Smooth muscle cell (in vitro differentiated cells): ENCODE results near the gene HBQ1. TPM values are rescaled to one million over a fixed set of nuclear protein-coding genes. Genes with fewer than 3 reads are reported as not detected.
A peak's percentile ranks its signal among the peaks of the same experiment; 100 is the strongest.

ENCODE experiments used
- DNase-seq: peaks from one replicate; lab custom pipeline; 2025; ENCODE audit not compliant: unreplicated experiment; lab: John Stamatoyannopoulos, UW
- H2AFZ ChIP-seq: fragments of 200-600 bp; sonication (generic); 2 replicates; pipeline ENCODE4 v1.6.0; 2016; ENCODE audit warnings: antibody characterized with exemption, low read depth, mild to moderate bottlenecking
- H3F3A ChIP-seq: fragments of 200-600 bp; sonication (generic); 2 replicates; pipeline ENCODE4 v1.6.0; 2017; ENCODE audit warnings: antibody characterized with exemption, low read depth
- H3K27ac ChIP-seq: fragments of 200-600 bp; sonication (generic); 2 replicates; pipeline ENCODE4 v1.5.1; 2016; ENCODE audit warnings: low read depth, mild to moderate bottlenecking
- H3K27me3 ChIP-seq: fragments of 200-600 bp; sonication (generic); 2 replicates; pipeline ENCODE4 v1.6.1; 2016; ENCODE audit warnings: low read depth, mild to moderate bottlenecking
- H3K36me3 ChIP-seq: fragments of 200-600 bp; sonication (generic); 2 replicates; pipeline ENCODE4 v1.5.1; 2016; ENCODE audit warnings: low read depth
- H3K4me1 ChIP-seq: fragments of 200-600 bp; sonication (generic); 2 replicates; pipeline ENCODE4 v1.5.1; 2016; ENCODE audit warnings: low read depth
- H3K4me2 ChIP-seq: fragments of 200-600 bp; sonication (generic); 2 replicates; pipeline ENCODE4 v1.6.0; 2016; ENCODE audit warnings: mild to moderate bottlenecking
- H3K4me3 ChIP-seq: fragments of 200-600 bp; sonication (generic); 2 replicates; pipeline ENCODE4 v1.5.1; 2016; ENCODE audit warnings: mild to moderate bottlenecking
- H3K79me2 ChIP-seq: fragments of 200-600 bp; sonication (generic); 2 replicates; pipeline ENCODE4 v1.6.0; 2016; ENCODE audit warnings: low read depth, mild to moderate bottlenecking
- H3K9ac ChIP-seq: fragments of 200-600 bp; sonication (generic); 2 replicates; pipeline ENCODE4 v1.6.0; 2016; ENCODE audit warnings: low read depth
- H3K9me3 ChIP-seq: fragments of 200-600 bp; sonication (generic); replicated peaks from 2 replicates; pipeline ENCODE4 v1.5.1; 2016; ENCODE audit warnings: low read depth
- H4K20me1 ChIP-seq: fragments of 200-600 bp; sonication (generic); 2 replicates; pipeline ENCODE4 v1.6.0; 2016; ENCODE audit warnings: low read depth
- CTCF ChIP-seq: fragments of 200-600 bp; sonication (generic); IDR thresholded peaks from 2 replicates; pipeline ENCODE4 v1.5.1; 2017; ENCODE audit warnings: borderline replicate concordance, mild to moderate bottlenecking, antibody characterized with exemption; ENCODE audit not compliant: insufficient read depth, poor library complexity, severe bottlenecking
- WGBS: methylation state at CpG from one replicate; pipeline ENCODE4 v1.1.7; 2016; ENCODE audit warnings: low lambda C conversion rate; 5-methylcytosine and 5-hydroxymethylcytosine counted together
- polyA plus RNA-seq: library from polyadenylated mRNA; unstranded; fragments of >200 nt; fragmentation: Nextera tagmentation; extraction: Ambion mirVana; gene quantifications from 2 replicates; pipeline ENCODE4 v1.2.1, GENCODE V29; 2016
- total RNA-seq: library from RNA; depleted of rRNA; stranded (reverse); fragments of >200 nt; gene quantifications from 2 replicates; pipeline ENCODE4 v1.2.3, GENCODE V29; 2014

The HBQ1 gene
- total and polyA plus RNA-seq, 2 experiments from 2014 or later = not detected

DNA sequence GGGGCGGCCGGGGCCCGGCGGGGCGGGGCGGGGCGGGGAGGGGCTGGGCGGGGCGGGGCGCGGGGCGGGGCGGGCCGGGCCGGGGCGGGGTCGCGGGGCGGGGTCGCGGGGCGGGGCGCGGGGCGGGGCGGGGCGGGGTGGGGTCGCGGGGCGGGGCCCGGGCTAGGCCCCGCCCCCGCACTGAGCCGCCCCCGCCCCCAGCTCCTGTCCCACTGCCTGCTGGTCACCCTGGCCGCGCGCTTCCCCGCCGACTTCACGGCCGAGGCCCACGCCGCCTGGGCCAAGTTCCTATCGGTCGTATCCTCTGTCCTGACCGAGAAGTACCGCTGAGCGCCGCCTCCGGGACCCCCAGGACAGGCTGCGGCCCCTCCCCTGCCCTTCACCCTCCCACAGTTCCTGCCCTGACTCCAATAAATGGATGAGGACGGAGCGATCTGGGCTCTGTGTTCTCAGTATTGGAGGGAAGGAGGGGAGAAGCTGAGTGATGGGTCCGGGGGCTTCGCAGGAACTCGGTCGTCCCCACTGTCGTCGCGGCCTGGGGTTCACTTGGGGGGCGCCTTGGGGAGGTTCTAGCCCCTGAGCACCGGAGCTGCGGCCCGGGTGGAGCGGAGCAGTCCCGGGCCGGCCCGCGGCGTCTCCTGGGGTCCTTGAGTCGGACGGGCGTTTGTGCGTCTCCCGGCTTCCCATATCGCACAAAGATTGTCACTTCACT lies 15.3 kb upstream of the HBQ1 start:
- H3K4me2 ChIP-seq = peak overlapping the region; percentile 78
- H3K9ac ChIP-seq = no peak overlapping the region
- H4K20me1 ChIP-seq = no peaks in the 10 kb centered on the region
- WGBS = 6% methylated on average over 41 of the region's 77 CpGs
- H3K27me3 ChIP-seq = peaks cover 64% of the 10 kb centered on the region
- peaks cover 5% of the 10 kb centered on the region for H3K4me1 ChIP-seq
- no peak overlapping the region for H2AFZ ChIP-seq
- H3K79me2 ChIP-seq = no peaks in the 10 kb centered on the region
- no peak for DNase-seq
- H3K4me3 ChIP-seq = peak overlapping the region; percentile 8
- no peaks in the 10 kb centered on the region for H3K36me3 ChIP-seq
- no peak overlapping the region for H3K27ac ChIP-seq
- H3F3A ChIP-seq = no peaks in the 10 kb centered on the region
- TF ChIP-seq CTCF = no peak
- no peaks in the 10 kb centered on the region for H3K9me3 ChIP-seq

DNA sequence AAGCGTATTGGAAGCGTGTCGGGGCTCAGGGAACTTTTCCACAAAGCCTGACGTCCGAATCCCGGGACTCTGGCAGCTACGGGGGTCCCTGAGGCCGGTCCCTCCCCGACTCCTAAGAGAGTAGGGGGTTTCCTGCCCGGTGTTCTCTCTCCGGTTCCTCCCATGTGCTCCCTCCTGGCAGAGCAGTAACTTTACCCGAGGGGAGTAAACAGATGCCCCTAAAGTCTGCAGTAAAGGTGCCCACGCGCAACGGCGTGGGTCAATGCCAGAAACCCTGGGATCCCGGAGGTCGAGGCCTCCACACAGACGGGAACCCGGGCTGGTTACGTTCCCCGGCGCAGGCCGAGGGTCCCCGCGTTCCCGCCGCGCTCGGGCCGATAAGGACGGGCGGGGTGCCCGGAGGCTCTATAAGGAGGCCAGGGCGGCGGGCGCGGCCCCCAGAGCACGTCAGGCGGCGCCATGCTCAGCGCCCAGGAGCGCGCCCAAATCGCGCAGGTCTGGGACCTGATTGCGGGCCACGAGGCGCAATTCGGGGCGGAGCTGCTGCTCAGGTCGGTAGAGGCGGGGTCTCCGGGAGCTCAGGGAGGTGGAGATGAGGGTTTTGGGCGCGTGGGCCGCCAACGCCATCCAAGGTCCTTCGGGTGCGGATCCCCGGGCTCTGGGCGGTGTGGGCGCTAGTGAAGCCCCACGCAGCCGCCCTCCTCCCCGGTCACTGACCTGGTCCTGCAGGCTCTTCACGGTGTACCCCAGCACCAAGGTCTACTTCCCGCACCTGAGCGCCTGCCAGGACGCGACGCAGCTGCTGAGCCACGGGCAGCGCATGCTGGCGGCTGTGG lies 14.5 kb upstream of the HBQ1 start, which contains the start of gene HBM:
HBM (plus strand) TSS at position 440 of the 836 bp plus-strand sequence; CDS start at position 460, 20 bp downstream.
- H3K27me3 ChIP-seq = peaks cover 71% of the 10 kb centered on the region
- 7% methylated on average over 62 of the region's 75 CpGs for WGBS

GRCh38 chr16:166375-167121 lies 13.7 kb upstream of the HBQ1 start:
- Histone ChIP-seq H3K27ac (no peak overlapping the region), H3K9ac (no peak overlapping the region), H3K36me3 (no peaks in the 10 kb centered on the region), H3K4me3 (no peak overlapping the region), H3K4me2 (no peak overlapping the region), H3K9me3 (no peaks in the 10 kb centered on the region), H4K20me1 (no peaks in the 10 kb centered on the region), H2AFZ (no peak overlapping the region), H3K27me3 (peaks cover 73% of the 10 kb centered on the region), H3K79me2 (no peaks in the 10 kb centered on the region), H3F3A (no peaks in the 10 kb centered on the region), H3K4me1 (peaks cover 5% of the 10 kb centered on the region)
- no peak for DNase-seq
- WGBS = 20% methylated on average over 45 of the region's 45 CpGs
- no peak for TF ChIP-seq CTCF

More for the DNA sequence above, 14.5 kb upstream of the HBQ1 start, which contains the start of gene HBM:
- DNase-seq = no peak
- peaks cover 5% of the 10 kb centered on the region for H3K4me1 ChIP-seq
- no peaks in the 10 kb centered on the region for H3K79me2 ChIP-seq
- H3K4me3 ChIP-seq = peak within 1 kb of the TSS; percentile 8
- H3K9ac ChIP-seq = no peak within 1 kb of the TSS
- no peaks in the 10 kb centered on the region for H3K36me3 ChIP-seq
- no peak for TF ChIP-seq CTCF
- H3F3A ChIP-seq = no peaks in the 10 kb centered on the region
- H4K20me1 ChIP-seq = no peaks in the 10 kb centered on the region
- no peak within 1 kb of the TSS for H3K27ac ChIP-seq
- H2AFZ ChIP-seq = no peak within 1 kb of the TSS
- no peaks in the 10 kb centered on the region for H3K9me3 ChIP-seq
- peak within 1 kb of the TSS; percentile 78 for H3K4me2 ChIP-seq
